ENCODE measurements around the gene FGF14. TPM values are rescaled to one million over a fixed set of nuclear protein-coding genes. Genes with fewer than 3 reads are reported as not detected.

FGF14 gene
- total RNA-seq, 4 donors from 2014 or later: under 0.01 to 2.4 (median 0.99) TPM

DNA sequence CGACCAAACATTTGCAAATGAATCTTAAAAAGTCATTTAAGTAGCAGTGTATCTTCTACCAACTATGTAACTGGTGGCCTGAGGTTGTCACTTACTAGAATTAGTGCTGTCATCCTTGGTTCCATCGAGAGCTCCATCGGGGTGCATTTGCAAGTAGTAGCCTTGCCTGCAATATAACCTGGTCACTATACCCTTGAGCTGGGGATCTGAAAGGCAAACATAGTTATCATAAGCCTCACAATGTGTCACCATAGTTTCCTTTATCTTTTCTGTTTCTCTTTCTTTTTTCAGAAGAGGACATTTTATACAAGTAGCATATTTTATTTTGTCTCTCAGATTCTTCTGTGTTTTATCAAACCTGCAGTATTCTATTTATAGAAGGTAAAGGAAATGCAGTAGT, 526.8 kb downstream of the FGF14 start:
- intact Hi-C loops (cut with DNase I; ENCODE audit: low total_unique reads) (no loop called here), in situ Hi-C loops (cut with MboI; ENCODE audit: low pct_ligation_motif_present in 1 of 4, low pct_unique_long_range_greater_than_20kb in 1 of 4, low sequenced_read_pairs in 3 of 4) (no loop called here)
- no peak for DNase-seq
- Histone ChIP-seq H3K27ac (no peak overlapping the region), H3K4me1 (no peaks in the 10 kb centered on the region), H3K27me3 (no peaks in the 10 kb centered on the region), H3K4me3 (no peak overlapping the region), H3K36me3 (no peaks in the 10 kb centered on the region), H3K9me3 (no peaks in the 10 kb centered on the region)
- 58 to 70% methylated on average over 3 of the region's 3 CpGs for WGBS, 2 donors (ENCODE audit: low coverage in 1 of 2)
- TF ChIP-seq EP300 (IDR thresholded peaks at IDR 0.05; ENCODE audit: low read depth): no peak
- no peak for TF ChIP-seq POLR2A (IDR thresholded peaks at IDR 0.05)
- TF ChIP-seq, protein P1, sequence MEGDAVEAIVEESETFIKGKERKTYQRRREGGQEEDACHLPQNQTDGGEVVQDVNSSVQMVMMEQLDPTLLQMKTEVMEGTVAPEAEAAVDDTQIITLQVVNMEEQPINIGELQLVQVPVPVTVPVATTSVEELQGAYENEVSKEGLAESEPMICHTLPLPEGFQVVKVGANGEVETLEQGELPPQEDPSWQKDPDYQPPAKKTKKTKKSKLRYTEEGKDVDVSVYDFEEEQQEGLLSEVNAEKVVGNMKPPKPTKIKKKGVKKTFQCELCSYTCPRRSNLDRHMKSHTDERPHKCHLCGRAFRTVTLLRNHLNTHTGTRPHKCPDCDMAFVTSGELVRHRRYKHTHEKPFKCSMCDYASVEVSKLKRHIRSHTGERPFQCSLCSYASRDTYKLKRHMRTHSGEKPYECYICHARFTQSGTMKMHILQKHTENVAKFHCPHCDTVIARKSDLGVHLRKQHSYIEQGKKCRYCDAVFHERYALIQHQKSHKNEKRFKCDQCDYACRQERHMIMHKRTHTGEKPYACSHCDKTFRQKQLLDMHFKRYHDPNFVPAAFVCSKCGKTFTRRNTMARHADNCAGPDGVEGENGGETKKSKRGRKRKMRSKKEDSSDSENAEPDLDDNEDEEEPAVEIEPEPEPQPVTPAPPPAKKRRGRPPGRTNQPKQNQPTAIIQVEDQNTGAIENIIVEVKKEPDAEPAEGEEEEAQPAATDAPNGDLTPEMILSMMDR (IDR thresholded peaks at IDR 0.05): no peak
- no peak for TF ChIP-seq POLR2AphosphoS5 (IDR thresholded peaks at IDR 0.05)

DNA sequence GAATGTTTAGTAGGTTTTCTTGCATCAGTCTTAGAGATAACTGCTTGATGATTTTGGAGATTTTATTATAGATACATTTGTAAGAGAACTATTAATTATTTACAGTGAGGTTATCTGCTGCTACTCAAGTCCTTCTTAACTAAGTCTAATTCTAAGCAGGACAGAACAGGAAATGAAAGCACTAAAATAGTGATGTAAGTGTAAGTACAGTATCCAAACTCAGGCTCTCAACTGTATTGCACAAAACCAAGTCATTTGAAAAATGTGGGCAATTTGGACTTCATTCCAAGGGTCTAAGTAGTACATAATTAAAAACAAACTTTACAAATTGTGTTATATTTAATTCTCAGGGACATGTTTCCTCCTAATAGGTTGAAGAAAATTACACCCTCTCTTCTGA, 532.3 kb downstream of the FGF14 start:
- TF ChIP-seq, protein P1 (IDR thresholded peaks at IDR 0.05): no peak
- TF ChIP-seq POLR2AphosphoS5 (IDR thresholded peaks at IDR 0.05) (no peak), EP300 (IDR thresholded peaks at IDR 0.05; ENCODE audit: low read depth) (no peak), POLR2A (IDR thresholded peaks at IDR 0.05) (no peak)
- Histone ChIP-seq H3K27ac (no peak overlapping the region), H3K27me3 (no peaks in the 10 kb centered on the region), H3K9me3 (no peaks in the 10 kb centered on the region), H3K4me1 (no peaks in the 10 kb centered on the region), H3K4me3 (no peak overlapping the region), H3K36me3 (no peaks in the 10 kb centered on the region)
- intact Hi-C loops (cut with DNase I; ENCODE audit: low total_unique reads) (no loop called here), in situ Hi-C loops (cut with MboI; ENCODE audit: low pct_ligation_motif_present in 1 of 4, low pct_unique_long_range_greater_than_20kb in 1 of 4, low sequenced_read_pairs in 3 of 4) (no loop called here)
- no peak for DNase-seq

DNA sequence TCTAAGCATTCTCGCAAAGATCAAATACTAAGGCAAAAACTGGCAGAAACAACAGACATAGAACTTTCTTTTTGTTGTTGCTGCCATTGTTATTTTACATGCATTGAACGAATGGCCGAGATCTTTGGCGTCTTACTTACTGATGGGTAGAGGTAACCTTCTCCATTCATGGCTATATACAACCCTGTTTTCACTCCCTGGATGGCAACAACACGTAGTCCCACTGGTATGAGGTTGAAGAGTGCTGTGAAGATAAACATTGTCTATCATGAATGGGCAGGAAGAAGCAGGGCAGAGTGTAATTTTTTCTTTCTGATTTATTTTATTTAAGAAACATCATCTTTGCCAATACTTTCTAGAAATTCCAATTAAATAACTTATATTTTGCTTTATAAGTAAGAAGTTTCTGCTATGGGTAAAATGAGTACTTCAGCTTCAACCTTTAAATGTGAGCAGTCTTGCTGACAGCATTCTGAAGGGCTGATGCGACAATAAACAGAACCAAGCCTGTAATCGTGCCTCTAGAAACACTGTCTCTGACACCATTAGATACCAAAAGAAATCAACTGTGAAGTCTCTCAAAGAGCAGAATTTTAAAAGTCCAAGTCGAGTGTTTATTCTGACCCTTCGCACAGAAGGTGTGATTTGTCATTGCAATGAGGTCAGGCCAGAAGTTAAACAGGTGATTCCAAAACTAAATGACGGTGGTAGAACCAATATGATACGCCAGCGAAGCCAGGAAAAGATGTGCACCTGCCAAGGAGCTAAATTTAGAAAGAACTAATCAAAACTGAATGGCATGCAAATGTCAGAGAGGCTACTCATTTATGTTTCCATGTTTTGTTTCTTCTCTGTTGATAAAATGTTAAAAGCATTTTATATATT, 533.0 kb downstream of the FGF14 start:
- TF ChIP-seq POLR2A (IDR thresholded peaks at IDR 0.05): no peak
- no peak for TF ChIP-seq EP300 (IDR thresholded peaks at IDR 0.05; ENCODE audit: low read depth)
- TF ChIP-seq, protein P1 (IDR thresholded peaks at IDR 0.05): no peak
- TF ChIP-seq POLR2AphosphoS5 (IDR thresholded peaks at IDR 0.05): no peak
- H3K4me3 ChIP-seq: no peak overlapping the region
- in situ Hi-C loops (cut with MboI; ENCODE audit: low pct_ligation_motif_present in 1 of 4, low pct_unique_long_range_greater_than_20kb in 1 of 4, low sequenced_read_pairs in 3 of 4) (no loop called here), intact Hi-C loops (cut with DNase I; ENCODE audit: low total_unique reads) (no loop called here)
- no peaks in the 10 kb centered on the region for H3K27me3 ChIP-seq
- 59 to 61% methylated on average over 12 of the region's 12 CpGs for WGBS, 2 donors (ENCODE audit: low coverage in 1 of 2)
- no peaks in the 10 kb centered on the region for H3K4me1 ChIP-seq
- no peak for DNase-seq
- no peak overlapping the region for H3K27ac ChIP-seq
- H3K36me3 ChIP-seq: no peaks in the 10 kb centered on the region
- H3K9me3 ChIP-seq: no peaks in the 10 kb centered on the region

GRCh38 chr13:101866889-101867581, 534.8 kb downstream of the FGF14 start:
- H3K27ac ChIP-seq: no peak overlapping the region
- H3K4me1 ChIP-seq: no peaks in the 10 kb centered on the region
- no peak overlapping the region for H3K4me3 ChIP-seq
- no peaks in the 10 kb centered on the region for H3K27me3 ChIP-seq
- H3K9me3 ChIP-seq: no peaks in the 10 kb centered on the region
- in situ Hi-C loops (cut with MboI; ENCODE audit: low pct_ligation_motif_present in 1 of 4, low pct_unique_long_range_greater_than_20kb in 1 of 4, low sequenced_read_pairs in 3 of 4): no loop called here
- 93 to 100% methylated on average over 1 to 4 of the region's 4 CpGs for WGBS, 2 donors (ENCODE audit: low coverage in 1 of 2)
- no peaks in the 10 kb centered on the region for H3K36me3 ChIP-seq
- no peak for DNase-seq
- TF ChIP-seq POLR2A (IDR thresholded peaks at IDR 0.05) (no peak), POLR2AphosphoS5 (IDR thresholded peaks at IDR 0.05) (no peak), EP300 (IDR thresholded peaks at IDR 0.05; ENCODE audit: low read depth) (no peak)
- TF ChIP-seq, protein P1 (IDR thresholded peaks at IDR 0.05): no peak
- intact Hi-C loops (cut with DNase I; ENCODE audit: low total_unique reads): no loop called here
